Head of caudate nucleus (tissue), 42 donors: ENCODE data around the gene BCOR.

Experiments used
- DNase-seq, 42 donors: peaks; one replicate each; pipeline versions ENCODE4 v3.0.0 to v3.0.0-alpha.2; 2020 to 2021; ENCODE audit warnings: mixed read lengths in 7 of 42
- intact Hi-C: fragments of 100-400 bp; cut with DNase I; formaldehyde crosslinking; loops from one replicate; pipeline ENCODE4 v1.15.0; 2022

The BCOR gene

GRCh38 chrX:40097504-40098263, at the start of gene BCOR:
BCOR (minus strand) TSS chrX:40097958; CDS start chrX:40077929, 20,029 bp downstream.
- DNase-seq = peak in 35 of 42 donors; percentile 49 to 84 (median 70)
- intact Hi-C loops = loop anchor here (5.0 kb wide), 1 partner anchor 85 kb away; no protein-coding TSS in a partner anchor

- intact Hi-C loops = no loop called here
- DNase-seq = no peak
Measured at GRCh38 chrX:40147126-40147952, 49.6 kb upstream of the BCOR start.

GRCh38 chrX:40146262-40147125, 48.7 kb upstream of the BCOR start:
- DNase-seq = peak in 23 of 42 donors; percentile 24 to 74 (median 50)
- intact Hi-C loops = no loop called here

DNA sequence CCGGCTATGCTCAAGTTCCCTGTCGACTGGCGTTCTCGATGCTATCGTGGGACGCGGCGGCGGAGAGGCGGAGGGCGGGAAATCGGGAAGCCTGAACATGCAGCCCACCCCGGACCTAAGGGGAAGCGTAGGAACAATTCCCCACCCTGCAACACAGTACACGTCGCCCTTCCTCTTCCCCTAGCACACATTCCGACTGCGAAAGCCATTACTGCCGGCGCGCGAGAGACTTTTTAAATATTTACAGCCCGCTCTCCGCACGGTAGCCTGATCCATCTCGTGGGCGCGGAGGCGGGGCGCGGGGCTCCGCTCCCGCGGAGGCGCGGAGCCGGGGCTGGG, 48.1 kb upstream of the BCOR start:
- DNase-seq = peak in 1 of 42 donors; percentile 36
- intact Hi-C loops = no loop called here

- intact Hi-C loops = no loop called here
- no peak for DNase-seq
Measured at GRCh38 chrX:40145001-40145922, 47.5 kb upstream of the BCOR start.

DNA sequence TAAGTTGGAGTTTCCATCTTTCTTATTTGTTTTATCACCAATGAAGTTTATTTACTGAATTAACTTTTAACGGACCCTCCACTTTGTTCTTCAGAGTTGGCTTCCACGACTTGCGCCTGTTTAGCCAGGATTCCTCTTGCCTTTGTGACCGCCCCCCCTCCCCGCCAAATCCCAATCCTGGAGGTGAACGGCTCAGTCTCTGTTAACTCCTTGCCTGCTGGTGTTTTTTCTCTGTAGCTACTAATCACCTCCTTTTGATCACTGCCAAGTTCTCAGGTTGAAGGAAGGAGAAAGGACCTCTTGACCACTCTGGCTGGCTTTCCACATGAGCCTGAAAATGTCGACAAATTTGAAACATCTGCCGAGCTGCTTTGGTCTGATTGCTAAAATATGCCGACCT, 46.8 kb upstream of the BCOR start:
- no peak for DNase-seq
- intact Hi-C loops = no loop called here

- no peak for DNase-seq
- intact Hi-C loops = no loop called here
Measured at GRCh38 chrX:40143987-40144386, 46.2 kb upstream of the BCOR start.

- DNase-seq = no peak
- intact Hi-C loops = no loop called here
Measured at GRCh38 chrX:40143001-40143400, 45.2 kb upstream of the BCOR start.

DNA sequence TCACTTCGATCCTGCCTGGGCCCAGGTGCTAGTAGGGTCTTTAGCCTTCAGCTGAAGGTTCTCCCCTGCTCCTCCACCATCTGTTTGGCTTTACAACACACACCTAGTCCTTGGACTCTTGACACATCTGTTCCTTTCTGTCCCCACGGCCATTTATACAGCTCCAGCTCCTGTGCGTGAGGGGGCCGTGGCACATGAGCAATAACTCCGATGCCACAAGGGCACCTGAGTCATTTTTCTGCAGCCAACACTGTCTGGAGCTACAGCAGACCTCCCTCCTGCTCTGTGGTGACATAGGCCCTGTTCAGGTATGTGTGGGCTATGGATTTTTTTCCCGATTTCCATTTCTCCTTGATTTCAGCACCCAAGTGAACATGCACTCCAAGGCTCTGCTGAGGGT, 44.7 kb upstream of the BCOR start:
- intact Hi-C loops = no loop called here
- DNase-seq = no peak

GRCh38 chrX:40140706-40141499, 43.1 kb upstream of the BCOR start:
- intact Hi-C loops = no loop called here
- DNase-seq = peak in 5 of 42 donors; percentile 12 to 45 (median 15)

DNA sequence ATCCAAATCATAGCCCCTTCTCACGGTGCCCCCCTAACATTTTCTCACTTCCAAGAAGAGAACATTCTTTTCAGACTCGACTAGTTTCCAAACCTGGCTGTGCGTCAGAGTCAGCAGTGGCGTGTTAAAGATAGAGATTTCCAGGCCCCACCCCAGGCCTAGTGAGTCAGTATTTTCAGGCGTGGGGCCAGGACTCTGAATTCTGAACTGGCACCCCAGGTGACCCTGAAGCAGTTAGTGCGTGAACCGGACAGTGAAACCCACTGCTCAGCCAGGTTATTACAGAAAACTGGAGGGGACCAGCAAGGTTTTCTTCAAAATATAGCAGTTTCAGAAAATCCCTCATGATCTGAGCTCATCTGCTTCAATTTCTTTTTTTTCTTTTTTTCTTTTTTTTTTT, 35.0 kb upstream of the BCOR start:
- intact Hi-C loops = no loop called here
- peak in 1 of 42 donors; percentile 18 for DNase-seq

DNA sequence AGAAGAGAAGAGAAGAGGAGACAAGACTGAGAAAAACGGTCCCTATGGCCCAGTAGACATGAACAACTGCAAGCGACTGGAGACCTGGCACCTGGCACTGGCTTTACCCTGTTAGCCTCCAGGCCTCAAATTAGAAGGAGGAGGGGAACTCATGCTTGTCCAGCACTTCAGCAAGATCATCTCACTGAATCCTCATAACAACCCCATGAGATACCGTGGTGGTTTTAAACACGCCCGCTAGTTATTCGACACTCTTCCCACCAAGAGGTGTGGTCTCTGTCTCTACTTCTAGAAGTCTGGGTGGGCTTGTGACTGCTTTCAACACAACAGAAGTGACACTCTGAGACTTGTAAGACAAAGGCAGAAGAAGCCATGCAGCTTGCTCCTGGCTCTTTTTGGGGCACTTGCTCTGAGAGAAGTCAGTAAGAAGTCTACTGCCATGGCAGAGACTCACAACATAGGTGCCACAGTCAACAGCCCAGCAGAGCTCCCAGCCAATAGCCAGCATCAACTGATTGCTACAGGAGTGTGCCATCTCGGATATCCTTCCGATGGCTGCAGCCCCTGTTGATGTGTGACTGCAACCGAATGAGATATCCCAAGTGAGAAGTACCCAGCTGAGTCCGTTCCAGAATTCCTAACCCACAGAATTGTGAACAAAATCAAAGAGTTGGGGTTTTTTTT, 34.0 kb upstream of the BCOR start:
- intact Hi-C loops = no loop called here
- no peak for DNase-seq

DNA sequence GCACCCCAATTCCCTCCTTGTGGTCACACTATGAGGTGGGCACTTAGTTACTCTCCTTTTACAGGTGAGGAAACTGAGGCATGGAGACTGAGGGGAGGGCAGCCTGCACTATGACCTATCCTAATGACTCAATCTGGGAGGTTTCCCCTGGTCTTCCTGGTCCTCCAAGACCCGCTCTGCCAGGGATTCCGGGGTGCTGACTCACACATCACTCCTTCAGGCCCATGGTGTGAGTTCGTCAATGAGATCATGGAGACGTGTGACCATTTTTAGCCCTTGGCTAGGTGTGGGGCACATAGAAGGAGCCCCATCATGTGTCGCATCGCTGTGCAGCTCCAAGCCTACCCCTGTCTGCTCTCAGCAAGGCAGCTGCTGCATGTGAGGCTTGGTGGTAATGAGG, 32.4 kb upstream of the BCOR start:
- intact Hi-C loops = no loop called here
- no peak for DNase-seq

DNA sequence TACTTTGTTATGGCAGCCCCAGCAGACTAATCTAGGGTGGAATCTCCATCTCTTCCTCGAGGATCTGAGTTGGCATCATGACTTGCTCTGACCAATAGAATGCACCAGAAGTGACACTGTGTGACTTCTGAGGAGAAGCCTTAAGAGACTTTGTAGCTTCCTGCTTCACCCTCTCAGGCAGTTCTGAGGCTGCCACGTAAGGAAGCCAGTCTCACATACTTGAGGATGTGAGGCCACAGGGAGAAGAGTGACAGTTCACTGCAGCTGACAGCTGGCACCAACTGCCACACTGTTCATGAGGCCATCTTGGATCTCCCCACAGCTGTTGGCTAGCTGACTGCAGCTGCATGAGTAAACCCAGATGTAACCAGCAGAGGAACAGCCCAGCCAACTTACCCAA, 29.3 kb upstream of the BCOR start:
- peak in 2 of 42 donors; percentile 29 to 34 for DNase-seq
- intact Hi-C loops = no loop called here

DNA sequence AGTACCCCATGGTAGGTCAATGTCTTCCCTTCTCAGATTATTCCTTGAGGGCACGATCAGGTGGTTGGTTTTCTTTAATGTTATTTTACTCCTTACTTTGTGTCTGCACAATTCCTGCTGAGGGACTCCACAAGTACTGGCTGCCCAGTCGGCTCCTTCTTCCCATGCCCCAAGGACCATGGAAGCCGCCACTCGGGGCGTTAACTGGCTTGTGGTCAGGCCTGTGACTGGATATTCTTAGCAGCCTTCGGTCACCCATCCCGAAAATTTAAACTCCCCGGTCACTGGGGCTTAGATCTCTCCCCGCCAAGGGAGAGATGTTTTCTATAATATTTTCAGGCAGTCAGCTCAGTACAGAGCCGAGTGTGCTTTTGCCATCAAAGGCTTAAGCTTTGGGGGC, 24.7 kb upstream of the BCOR start:
- DNase-seq = no peak
- intact Hi-C loops = no loop called here

DNA sequence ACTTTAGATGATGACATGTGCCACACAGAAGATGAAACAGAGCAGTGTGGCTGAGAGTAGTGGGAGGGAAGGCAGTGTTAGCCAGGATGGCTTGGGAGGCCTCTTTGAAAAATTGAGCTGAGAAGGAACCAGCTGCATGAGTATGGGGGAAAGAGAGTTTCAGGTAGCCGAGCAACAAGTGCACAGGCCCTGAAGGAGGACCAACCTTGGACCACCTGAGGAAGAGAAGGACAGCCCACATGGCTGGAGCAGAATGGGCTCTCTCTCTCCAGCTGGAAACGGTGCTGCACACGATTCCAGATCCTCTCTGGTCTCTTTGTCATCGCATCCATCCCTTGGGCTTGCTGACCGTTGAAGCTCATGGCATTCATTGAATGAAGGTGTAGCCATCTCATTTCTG, 23.9 kb upstream of the BCOR start:
- no peak for DNase-seq
- intact Hi-C loops = no loop called here
